H4 (cell line): ENCODE data around the gene DISC1. TPM values are rescaled to one million over a fixed set of nuclear protein-coding genes. Genes with fewer than 3 reads are reported as not detected.
"Not testable (repeated sequence)": the region's sequence is repeated elsewhere in the genome, so short reads cannot be mapped to it uniquely, and the experiment has no call there.

Source experiments
- DNase-seq: peaks from one replicate; pipeline ENCODE4 v3.0.0-alpha.2; 2015; ENCODE audit warnings: low spot score
- total RNA-seq: library from RNA; depleted of rRNA; stranded (reverse); fragments of >200 nt; shearing (Covaris generic); gene quantifications from 2 replicates; pipeline ENCODE4 v1.2.3, GENCODE V29; 2014

DISC1 gene
- total RNA-seq, 1 experiment from 2014 or later: 3.4 TPM

- DNase-seq: no peak
Measured at GRCh38 chr1:231667896-231668506, 41.4 kb downstream of the DISC1 start.

- DNase-seq: no peak
Measured at GRCh38 chr1:231668826-231669225, 42.2 kb downstream of the DISC1 start.

GRCh38 chr1:231669864-231670621, 43.5 kb downstream of the DISC1 start:
- not testable (repeated sequence) for DNase-seq

- DNase-seq: no peak
Measured at GRCh38 chr1:231670755-231671154, 44.2 kb downstream of the DISC1 start.

- no peak for DNase-seq
Measured at GRCh38 chr1:231674575-231674974, 48.0 kb downstream of the DISC1 start.

- DNase-seq: no peak
Measured at GRCh38 chr1:231676487-231676886, 49.9 kb downstream of the DISC1 start.

GRCh38 chr1:231677442-231677841, 50.9 kb downstream of the DISC1 start:
- no peak for DNase-seq

GRCh38 chr1:231678011-231678432, 51.4 kb downstream of the DISC1 start:
- DNase-seq: peak; percentile 40

- DNase-seq: no peak
Measured at GRCh38 chr1:231679109-231679508, 52.5 kb downstream of the DISC1 start.

GRCh38 chr1:231681006-231681405, 54.4 kb downstream of the DISC1 start:
- DNase-seq: no peak

- DNase-seq: no peak
Measured at GRCh38 chr1:231682779-231683178, 56.2 kb downstream of the DISC1 start.

- DNase-seq: no peak
Measured at GRCh38 chr1:231683439-231684165, 57.0 kb downstream of the DISC1 start.

GRCh38 chr1:231684356-231685244, 58.0 kb downstream of the DISC1 start:
- DNase-seq: no peak

- DNase-seq: no peak
Measured at GRCh38 chr1:231686384-231686783, 59.8 kb downstream of the DISC1 start.

- no peak for DNase-seq
Measured at GRCh38 chr1:231688989-231689388, 62.4 kb downstream of the DISC1 start.

- DNase-seq: no peak
Measured at GRCh38 chr1:231690059-231690458, 63.5 kb downstream of the DISC1 start.

- DNase-seq: no peak
Measured at GRCh38 chr1:231691618-231692259, 65.1 kb downstream of the DISC1 start.

- DNase-seq: no peak
Measured at GRCh38 chr1:231693361-231694074, 66.9 kb downstream of the DISC1 start.

GRCh38 chr1:231694075-231694431, 67.5 kb downstream of the DISC1 start:
- no peak for DNase-seq

- DNase-seq: no peak
Measured at GRCh38 chr1:231694465-231695077, 68.0 kb downstream of the DISC1 start.
